HPDE6-E6E7 (cell line): ENCODE data around the gene CLIC5.

Source experiments
- DNase-seq: peaks from one replicate; pipeline ENCODE4 v3.0.0; 2011; ENCODE audit warnings: missing footprints; ENCODE audit errors: extremely low spot score

CLIC5 gene

GRCh38 chr6:46015119-46015968 lies at the start of gene CLIC5:
Gene CLIC5 (minus strand): TSS chr6:46015860. CDS start chr6:46015542, 318 bp downstream.
- DNase-seq: no peak

- no peak for DNase-seq
These were observed 47.3 kb upstream of the CLIC5 start for GRCh38 chr6:46062991-46063390.

GRCh38 chr6:46062312-46062711 lies 46.7 kb upstream of the CLIC5 start:
- peak; percentile 17 for DNase-seq

GRCh38 chr6:46061497-46061896 lies 45.8 kb upstream of the CLIC5 start:
- no peak for DNase-seq

GRCh38 chr6:46059608-46060007 lies 43.9 kb upstream of the CLIC5 start:
- no peak for DNase-seq

- DNase-seq: no peak
These were observed 43.3 kb upstream of the CLIC5 start for GRCh38 chr6:46058951-46059350.

GRCh38 chr6:46057792-46058191 lies 42.1 kb upstream of the CLIC5 start:
- no peak for DNase-seq

- DNase-seq: no peak
These were observed 41.4 kb upstream of the CLIC5 start for GRCh38 chr6:46056906-46057529.

GRCh38 chr6:46054516-46054915 lies 38.9 kb upstream of the CLIC5 start:
- no peak for DNase-seq

GRCh38 chr6:46053039-46053933 lies 37.6 kb upstream of the CLIC5 start:
- DNase-seq: no peak

- no peak for DNase-seq
These were observed 36.8 kb upstream of the CLIC5 start for GRCh38 chr6:46052479-46052878.

GRCh38 chr6:46051962-46052361 lies 36.3 kb upstream of the CLIC5 start:
- no peak for DNase-seq

GRCh38 chr6:46050845-46051405 lies 35.3 kb upstream of the CLIC5 start:
- DNase-seq: no peak

GRCh38 chr6:46048646-46049297 lies 33.1 kb upstream of the CLIC5 start:
- DNase-seq: no peak

GRCh38 chr6:46046558-46047174 lies 31.0 kb upstream of the CLIC5 start:
- DNase-seq: no peak

GRCh38 chr6:46044881-46045617 lies 29.4 kb upstream of the CLIC5 start:
- peak; percentile 75 for DNase-seq

GRCh38 chr6:46042355-46042999 lies 26.8 kb upstream of the CLIC5 start:
- peak; percentile 36 for DNase-seq

GRCh38 chr6:46040288-46040687 lies 24.6 kb upstream of the CLIC5 start:
- no peak for DNase-seq

- DNase-seq: no peak
These were observed 24.0 kb upstream of the CLIC5 start for GRCh38 chr6:46039646-46040045.

- no peak for DNase-seq
These were observed 21.3 kb upstream of the CLIC5 start for GRCh38 chr6:46036911-46037310.
